ENCODE measurements around the gene RFX5. TPM values are rescaled to one million over a fixed set of nuclear protein-coding genes. Genes with fewer than 3 reads are reported as not detected.
"Not testable (repeated sequence)": the region's sequence is repeated elsewhere in the genome, so short reads cannot be mapped to it uniquely, and the experiment has no call there.

The RFX5 gene
- total RNA-seq, 1 donor from 2014 or later = 97.5 TPM

GRCh38 chr1:151364996-151365395 is 17.9 kb upstream of the RFX5 start:
- H3K4me1 Mint-ChIP-seq (ENCODE audit: low read depth) = no peaks in the 10 kb centered on the region
- H3K27me3 Mint-ChIP-seq = no peaks in the 10 kb centered on the region
- no peak overlapping the region for H3K27ac Mint-ChIP-seq
- H3K4me3 Mint-ChIP-seq (ENCODE audit: low read depth) = no peak overlapping the region
- TF ChIP-seq CTCF (IDR thresholded peaks at IDR 0.05; ENCODE audit: unreplicated experiment) = no peak
- peaks cover 24% of the 10 kb centered on the region for H3K9me3 Mint-ChIP-seq (ENCODE audit: low read depth)
- peaks cover 36% of the 10 kb centered on the region for H3K36me3 Mint-ChIP-seq (ENCODE audit: insufficient read depth)
- no peak for DNase-seq (ENCODE audit: low spot score, unreplicated experiment)

GRCh38 chr1:151362308-151363155 is 15.5 kb upstream of the RFX5 start:
- no peak for DNase-seq (ENCODE audit: low spot score, unreplicated experiment)
- Mint-ChIP-seq H3K4me3 (ENCODE audit: low read depth) (no peak overlapping the region), H3K27ac (no peak overlapping the region), H3K9me3 (ENCODE audit: low read depth) (peaks cover 24% of the 10 kb centered on the region), H3K4me1 (ENCODE audit: low read depth) (no peaks in the 10 kb centered on the region), H3K27me3 (no peaks in the 10 kb centered on the region), H3K36me3 (ENCODE audit: insufficient read depth) (peaks cover 35% of the 10 kb centered on the region)
- no peak for TF ChIP-seq CTCF (IDR thresholded peaks at IDR 0.05; ENCODE audit: unreplicated experiment)

- Mint-ChIP-seq H3K27me3 (no peaks in the 10 kb centered on the region), H3K36me3 (ENCODE audit: insufficient read depth) (peaks cover 33% of the 10 kb centered on the region), H3K4me1 (ENCODE audit: low read depth) (no peaks in the 10 kb centered on the region), H3K27ac (no peak overlapping the region), H3K4me3 (ENCODE audit: low read depth) (no peak overlapping the region), H3K9me3 (ENCODE audit: low read depth) (peaks cover 24% of the 10 kb centered on the region)
- TF ChIP-seq CTCF (IDR thresholded peaks at IDR 0.05; ENCODE audit: unreplicated experiment) = no peak
- DNase-seq (ENCODE audit: low spot score, unreplicated experiment) = no peak
Observed at GRCh38 chr1:151361883-151362282, 14.8 kb upstream of the RFX5 start.

GRCh38 chr1:151356696-151357095 is 9.6 kb upstream of the RFX5 start:
- no peaks in the 10 kb centered on the region for H3K4me1 Mint-ChIP-seq (ENCODE audit: low read depth)
- H3K27ac Mint-ChIP-seq = no peak overlapping the region
- no peak for DNase-seq (ENCODE audit: low spot score, unreplicated experiment)
- H3K4me3 Mint-ChIP-seq (ENCODE audit: low read depth) = no peak overlapping the region
- H3K27me3 Mint-ChIP-seq = no peaks in the 10 kb centered on the region
- peaks cover 6% of the 10 kb centered on the region for H3K36me3 Mint-ChIP-seq (ENCODE audit: insufficient read depth)
- TF ChIP-seq CTCF (IDR thresholded peaks at IDR 0.05; ENCODE audit: unreplicated experiment) = no peak
- peaks cover 6% of the 10 kb centered on the region for H3K9me3 Mint-ChIP-seq (ENCODE audit: low read depth)

GRCh38 chr1:151352021-151352718 is 5.1 kb upstream of the RFX5 start:
- Mint-ChIP-seq H3K9me3 (ENCODE audit: low read depth) (no peaks in the 10 kb centered on the region), H3K4me1 (ENCODE audit: low read depth) (peaks cover 6% of the 10 kb centered on the region), H3K36me3 (ENCODE audit: insufficient read depth) (peaks cover 2% of the 10 kb centered on the region), H3K4me3 (ENCODE audit: low read depth) (no peak overlapping the region), H3K27me3 (no peaks in the 10 kb centered on the region), H3K27ac (no peak overlapping the region)
- TF ChIP-seq CTCF (IDR thresholded peaks at IDR 0.05; ENCODE audit: unreplicated experiment) = no peak
- DNase-seq (ENCODE audit: low spot score, unreplicated experiment) = no peak

- H3K4me1 Mint-ChIP-seq (ENCODE audit: low read depth) = peaks cover 19% of the 10 kb centered on the region
- not testable (repeated sequence) for H3K27ac Mint-ChIP-seq; DNase-seq (ENCODE audit: low spot score, unreplicated experiment); H3K9me3 Mint-ChIP-seq (ENCODE audit: low read depth); H3K4me3 Mint-ChIP-seq (ENCODE audit: low read depth); H3K27me3 Mint-ChIP-seq; H3K36me3 Mint-ChIP-seq (ENCODE audit: insufficient read depth)
Observed at GRCh38 chr1:151350323-151350722, 3.3 kb upstream of the RFX5 start.
